OCI-LY1 (cell line): Measurements from ENCODE around the gene AGPAT3.

Experiments used
- H2AFZ ChIP-seq: fragments of 200-600 bp; sonication (generic), shearing (Covaris generic); 2 replicates; pipeline ENCODE4 v1.6.0; 2014; ENCODE audit warnings: antibody characterized with exemption, mild to moderate bottlenecking, low read length
- H3F3A ChIP-seq: fragments of 200-600 bp; sonication (generic), shearing (Covaris generic); 2 replicates; pipeline ENCODE4 v1.6.0; 2014; ENCODE audit warnings: mild to moderate bottlenecking, antibody characterized with exemption, low read length, moderate library complexity; ENCODE audit not compliant: insufficient read depth
- H3K27ac ChIP-seq: fragments of 200-600 bp; sonication (generic); 2 replicates; pipeline ENCODE4 v1.5.1; 2014; ENCODE audit warnings: low read length, mixed run types, mild to moderate bottlenecking, low read depth; ENCODE audit not compliant: poor library complexity, severe bottlenecking
- H3K27me3 ChIP-seq: fragments of 200-600 bp; sonication (generic); 2 replicates; pipeline ENCODE4 v1.6.0; 2014; ENCODE audit warnings: antibody characterized with exemption, mild to moderate bottlenecking, low read length, moderate library complexity; ENCODE audit not compliant: insufficient read depth
- H3K36me3 ChIP-seq: fragments of 200-600 bp; sonication (generic); 2 replicates; pipeline ENCODE4 v1.6.1; 2014; ENCODE audit warnings: mild to moderate bottlenecking, antibody characterized with exemption, low read length, moderate library complexity, mixed read lengths; ENCODE audit not compliant: insufficient read depth
- H3K4me1 ChIP-seq: fragments of 200-600 bp; sonication (generic); 2 replicates; pipeline ENCODE4 v1.5.1; 2014; ENCODE audit warnings: mild to moderate bottlenecking, low read length, moderate library complexity; ENCODE audit not compliant: insufficient read depth, severe bottlenecking
- H3K4me2 ChIP-seq: fragments of 200-600 bp; sonication (generic), shearing (Covaris generic); 2 replicates; pipeline ENCODE4 v1.6.1; 2014; ENCODE audit warnings: low read length
- H3K4me3 ChIP-seq: fragments of 200-600 bp; sonication (generic); 2 replicates; pipeline ENCODE4 v1.5.1; 2014; ENCODE audit warnings: low read length, low read depth, mild to moderate bottlenecking, mixed read lengths; ENCODE audit not compliant: poor library complexity, severe bottlenecking
- H3K79me2 ChIP-seq: fragments of 200-600 bp; shearing (Covaris generic); 2 replicates; pipeline ENCODE4 v1.6.1; 2016; ENCODE audit warnings: mixed run types, low read length, mixed read lengths; ENCODE audit not compliant: insufficient read depth
- H3K9ac ChIP-seq: fragments of 200-600 bp; sonication (generic), shearing (Covaris generic); 2 replicates; pipeline ENCODE4 v1.6.1; 2014; ENCODE audit warnings: mild to moderate bottlenecking, low read length, mixed read lengths
- H3K9me2 ChIP-seq: fragments of 200-600 bp; sonication (generic), shearing (Covaris generic); 2 replicates; pipeline ENCODE4 v1.6.1; 2014; ENCODE audit warnings: low read depth, mild to moderate bottlenecking, low read length, mixed read lengths
- H3K9me3 ChIP-seq: fragments of 200-600 bp; shearing (Covaris generic); 2 replicates; pipeline ENCODE4 v1.6.1; 2014; ENCODE audit warnings: low read length, mixed read lengths
- H4K20me1 ChIP-seq: fragments of 200-600 bp; sonication (generic), shearing (Covaris generic); 2 replicates; pipeline ENCODE4 v1.6.0; 2016; ENCODE audit warnings: mild to moderate bottlenecking, low read length; ENCODE audit not compliant: insufficient read depth
- CTCF ChIP-seq: fragments of 200-600 bp; sonication (generic), shearing (Covaris generic); IDR thresholded peaks from 2 replicates; pipeline ENCODE4 v1.5.1; 2017; ENCODE audit warnings: mild to moderate bottlenecking, antibody characterized with exemption, low read length, moderate library complexity, mixed read lengths
- EZH2 ChIP-seq: fragments of 200-600 bp; sonication (generic), shearing (Covaris generic); IDR thresholded peaks from 2 replicates; pipeline ENCODE4 v1.8.0; 2017; ENCODE audit warnings: borderline replicate concordance, mixed run types, mild to moderate bottlenecking, antibody characterized with exemption, low read length, moderate library complexity, mixed read lengths

Gene AGPAT3

GRCh38 chr21:44005071-44005470 lies 140.0 kb downstream of the AGPAT3 start:
- no peak overlapping the region for H3K9ac ChIP-seq
- no peak overlapping the region for H3K4me3 ChIP-seq
- no peak overlapping the region for H3K27ac ChIP-seq
- H3K4me2 ChIP-seq: no peak overlapping the region
- no peaks in the 10 kb centered on the region for H3K36me3 ChIP-seq
- no peaks in the 10 kb centered on the region for H3K4me1 ChIP-seq
- H3K9me2 ChIP-seq: no peaks in the 10 kb centered on the region
- no peak for TF ChIP-seq EZH2
- no peak for TF ChIP-seq CTCF
- no peaks in the 10 kb centered on the region for H3K9me3 ChIP-seq
- no peaks in the 10 kb centered on the region for H3F3A ChIP-seq
- H3K79me2 ChIP-seq: no peaks in the 10 kb centered on the region
- H2AFZ ChIP-seq: no peak overlapping the region
- H3K27me3 ChIP-seq: no peaks in the 10 kb centered on the region; the same call in 1 of the 2 replicates
- no peaks in the 10 kb centered on the region for H4K20me1 ChIP-seq

- H3K4me3 ChIP-seq: no peak overlapping the region
- TF ChIP-seq CTCF (no peak), EZH2 (no peak)
- no peak overlapping the region for H3K27ac ChIP-seq
- no peaks in the 10 kb centered on the region for H3K79me2 ChIP-seq
- H3F3A ChIP-seq: no peaks in the 10 kb centered on the region
- H4K20me1 ChIP-seq: no peaks in the 10 kb centered on the region
- no peak overlapping the region for H3K4me2 ChIP-seq
- no peaks in the 10 kb centered on the region; the same call in 1 of the 2 replicates for H3K27me3 ChIP-seq
- no peaks in the 10 kb centered on the region for H3K9me3 ChIP-seq
- H2AFZ ChIP-seq: no peak overlapping the region
- H3K9ac ChIP-seq: no peak overlapping the region
- no peaks in the 10 kb centered on the region for H3K4me1 ChIP-seq
- no peaks in the 10 kb centered on the region for H3K36me3 ChIP-seq
- no peaks in the 10 kb centered on the region for H3K9me2 ChIP-seq
Measured at GRCh38 chr21:44005593-44005992, 140.6 kb downstream of the AGPAT3 start.

- H3K9me2 ChIP-seq: no peaks in the 10 kb centered on the region
- H4K20me1 ChIP-seq: no peaks in the 10 kb centered on the region
- H2AFZ ChIP-seq: no peak overlapping the region
- H3K9me3 ChIP-seq: no peaks in the 10 kb centered on the region
- H3K4me2 ChIP-seq: no peak overlapping the region
- H3K4me1 ChIP-seq: peaks cover 3% of the 10 kb centered on the region
- no peak overlapping the region for H3K27ac ChIP-seq
- H3K4me3 ChIP-seq: no peak overlapping the region
- H3F3A ChIP-seq: no peaks in the 10 kb centered on the region
- no peaks in the 10 kb centered on the region for H3K36me3 ChIP-seq
- no peak overlapping the region for H3K9ac ChIP-seq
- H3K79me2 ChIP-seq: no peaks in the 10 kb centered on the region
- H3K27me3 ChIP-seq: no peaks in the 10 kb centered on the region; the same call in 1 of the 2 replicates
- TF ChIP-seq CTCF: no peak
- no peak for TF ChIP-seq EZH2
Measured at GRCh38 chr21:44006017-44006619, 141.1 kb downstream of the AGPAT3 start.
